GM18511 (cell line): ENCODE results near the gene GCNT1.
"Not testable (repeated sequence)": the region's sequence is repeated elsewhere in the genome, so short reads cannot be mapped to it uniquely, and the experiment has no call there.

Experiments used
- ATAC-seq: cut with Tn5 transposase; IDR thresholded peaks from one replicate; pipeline ENCODE4 v1.9.1; 2021; ENCODE audit warnings: mild to moderate bottlenecking, moderate library complexity; ENCODE audit not compliant: unreplicated experiment

Gene GCNT1

GRCh38 chr9:76530458-76531110 is 71.6 kb downstream of the GCNT1 start:
- ATAC-seq: no peak

GRCh38 chr9:76531231-76531780 is 72.3 kb downstream of the GCNT1 start:
- ATAC-seq: no peak

GRCh38 chr9:76532877-76533276 is 73.9 kb downstream of the GCNT1 start:
- ATAC-seq: not testable (repeated sequence)

- ATAC-seq: no peak
Measured at GRCh38 chr9:76534026-76534425, 75.0 kb downstream of the GCNT1 start.

GRCh38 chr9:76537150-76537646 is 78.2 kb downstream of the GCNT1 start:
- no peak for ATAC-seq

- ATAC-seq: no peak
Measured at GRCh38 chr9:76539180-76539579, 80.2 kb downstream of the GCNT1 start.

GRCh38 chr9:76542360-76542759 is 83.4 kb downstream of the GCNT1 start:
- no peak for ATAC-seq

- no peak for ATAC-seq
Measured at GRCh38 chr9:76545191-76545590, 86.2 kb downstream of the GCNT1 start.

GRCh38 chr9:76552181-76552580 is 93.2 kb downstream of the GCNT1 start:
- ATAC-seq: no peak

GRCh38 chr9:76552751-76553455 is 93.9 kb downstream of the GCNT1 start:
- ATAC-seq: no peak

- ATAC-seq: no peak
Measured at GRCh38 chr9:76553680-76554079, 94.7 kb downstream of the GCNT1 start.
